GM21825 (cell line): Measurements from ENCODE around the gene MCF2L2.
A peak's percentile ranks its signal among the peaks of the same experiment; 100 is the strongest.
"Not testable (repeated sequence)": the region's sequence is repeated elsewhere in the genome, so short reads cannot be mapped to it uniquely, and the experiment has no call there.

Experiments used
- ATAC-seq: cut with Tn5 transposase; IDR thresholded peaks from one replicate; pipeline ENCODE4 v1.9.1; 2021; ENCODE audit warnings: mild to moderate bottlenecking, moderate library complexity; ENCODE audit not compliant: unreplicated experiment

Gene MCF2L2

DNA sequence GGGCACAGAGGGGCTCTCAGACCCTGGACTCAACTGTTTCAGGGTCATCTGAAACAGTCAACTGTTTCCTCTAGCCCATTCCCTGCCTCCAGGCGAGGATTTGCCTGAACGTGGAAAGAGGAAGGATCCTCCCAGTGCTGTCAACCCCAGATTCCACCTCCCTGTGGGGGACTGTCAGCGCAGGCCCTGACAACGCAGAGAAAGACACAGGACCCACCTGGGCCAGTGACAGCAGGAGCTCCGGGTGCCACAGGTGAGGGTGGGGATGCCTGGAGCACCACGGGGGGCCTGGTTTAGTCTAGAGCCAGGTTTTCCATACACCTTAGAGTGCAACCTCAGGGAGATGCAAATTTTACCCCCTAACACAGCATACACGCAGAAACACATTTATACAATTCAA is 246.3 kb downstream of the MCF2L2 start:
- no peak for ATAC-seq

GRCh38 chr3:183181606-183182005 is 246.8 kb downstream of the MCF2L2 start:
- no peak for ATAC-seq

DNA sequence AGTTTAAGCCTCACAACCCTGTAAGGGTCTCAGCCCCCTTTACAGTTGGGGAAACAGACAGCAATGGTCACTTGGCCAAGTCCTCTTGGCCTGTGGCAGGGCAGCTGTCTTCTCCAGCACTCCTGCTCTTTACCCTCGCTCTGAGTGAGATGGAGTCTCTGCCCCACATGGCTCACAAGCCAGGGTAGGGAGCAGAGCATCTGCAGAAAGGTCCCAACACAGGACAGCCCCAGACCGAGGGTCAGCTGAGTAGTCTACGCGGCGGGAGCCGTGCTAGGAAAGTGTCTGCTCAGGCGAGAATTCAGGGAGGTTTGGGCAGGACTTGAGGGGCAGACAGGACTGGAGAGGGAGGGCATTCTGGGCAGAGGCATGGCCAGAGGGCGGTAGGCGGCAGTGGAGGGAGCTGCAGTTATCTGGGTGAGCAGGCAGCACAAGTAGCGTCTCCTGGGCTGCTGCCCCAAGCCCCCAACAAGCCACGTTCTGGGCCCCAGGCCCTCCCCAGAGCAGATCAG is 247.6 kb downstream of the MCF2L2 start:
- no peak for ATAC-seq

- ATAC-seq: no peak
These were observed 248.2 kb downstream of the MCF2L2 start for GRCh38 chr3:183180110-183180783.

DNA sequence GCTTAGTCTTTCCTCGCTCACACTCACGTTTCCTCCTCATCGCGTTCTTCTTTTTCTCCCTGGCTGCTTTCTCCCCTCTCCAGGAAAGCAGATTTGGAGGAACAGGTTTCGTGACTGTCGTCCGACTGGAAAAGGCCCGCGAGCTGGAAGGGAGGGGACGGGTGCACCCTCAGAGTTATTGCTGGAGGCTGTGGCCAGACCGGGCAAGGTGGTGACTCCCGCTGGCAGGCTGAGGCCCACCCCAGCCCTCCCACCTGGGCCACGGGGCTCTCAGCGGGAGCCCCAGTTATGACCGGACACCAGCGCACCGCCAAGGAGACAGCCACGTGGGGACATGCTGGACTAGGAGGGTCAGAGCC is 248.9 kb downstream of the MCF2L2 start:
- ATAC-seq: peak; percentile 8

DNA sequence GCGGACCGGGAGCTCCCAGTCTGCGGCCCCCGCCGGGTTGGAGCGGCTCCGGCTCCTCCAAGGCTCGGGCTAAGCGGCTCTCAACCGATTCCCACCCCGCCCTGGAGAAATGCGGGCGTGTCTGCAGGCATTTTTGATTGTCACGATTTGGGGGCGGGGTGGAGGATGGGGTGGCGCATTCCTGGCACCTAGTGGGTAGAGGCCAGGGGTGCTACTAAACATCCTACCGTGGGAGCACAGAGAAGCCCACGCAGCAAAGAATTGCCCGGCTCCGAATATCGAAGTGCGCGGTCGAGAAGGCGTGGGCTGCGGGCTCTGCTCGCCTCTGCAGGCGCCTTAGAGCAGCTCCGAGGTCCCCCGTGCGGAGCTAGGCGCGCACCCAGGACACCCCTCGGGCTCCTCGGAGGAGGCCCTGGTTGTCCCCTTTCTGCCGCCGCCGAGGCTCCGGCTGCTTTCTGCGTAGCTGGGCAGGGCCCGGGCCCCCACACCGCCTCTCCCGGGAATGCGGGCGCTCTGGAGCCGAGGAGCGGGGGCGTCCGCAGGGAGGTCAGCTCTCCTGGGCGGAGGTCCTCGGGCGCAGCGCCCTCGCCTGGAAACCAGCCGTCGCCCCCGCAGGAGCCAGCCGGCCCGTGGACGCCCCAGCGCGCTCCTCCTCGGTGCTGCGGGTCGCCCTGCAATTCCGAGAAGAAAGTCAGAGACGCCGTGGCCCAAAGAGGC is 249.4 kb downstream of the MCF2L2 start:
- peak; percentile 54 for ATAC-seq

GRCh38 chr3:183178512-183178832 is 249.9 kb downstream of the MCF2L2 start:
- ATAC-seq: no peak

DNA sequence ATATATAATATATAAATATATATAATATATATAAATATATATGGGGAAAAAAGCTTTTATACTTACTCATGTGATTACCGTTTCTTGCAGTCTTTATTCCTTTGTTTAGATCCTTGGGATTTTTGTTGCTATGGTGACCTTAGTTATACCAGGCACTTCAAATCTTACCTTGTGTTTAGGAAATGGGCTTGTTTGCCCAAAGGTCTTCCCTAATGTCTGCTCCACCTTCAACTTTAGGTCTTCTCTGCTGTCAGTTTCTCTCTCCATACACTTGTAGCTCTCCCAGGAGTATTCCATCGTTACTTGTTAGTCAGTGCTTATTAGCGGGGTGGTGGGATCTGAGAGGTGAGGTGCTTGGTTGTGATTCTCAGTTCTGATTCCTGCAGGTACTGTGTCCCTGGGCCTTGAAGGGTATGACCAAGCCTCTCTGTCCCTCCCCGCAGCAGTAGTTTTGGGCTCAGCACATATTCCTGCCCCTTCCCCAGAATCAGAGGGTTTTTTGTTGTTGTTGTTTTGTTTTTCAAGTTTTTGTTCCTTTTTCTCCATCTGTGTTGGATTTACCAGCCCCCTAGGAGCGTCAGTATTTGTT is 256.3 kb downstream of the MCF2L2 start:
- ATAC-seq: no peak

GRCh38 chr3:183167975-183168374 is 260.4 kb downstream of the MCF2L2 start:
- ATAC-seq: not testable (repeated sequence)

- no peak for ATAC-seq
These were observed 264.9 kb downstream of the MCF2L2 start for GRCh38 chr3:183163563-183163962.

- ATAC-seq: peak; percentile 61
These were observed 266.7 kb downstream of the MCF2L2 start for GRCh38 chr3:183161552-183162336.

DNA sequence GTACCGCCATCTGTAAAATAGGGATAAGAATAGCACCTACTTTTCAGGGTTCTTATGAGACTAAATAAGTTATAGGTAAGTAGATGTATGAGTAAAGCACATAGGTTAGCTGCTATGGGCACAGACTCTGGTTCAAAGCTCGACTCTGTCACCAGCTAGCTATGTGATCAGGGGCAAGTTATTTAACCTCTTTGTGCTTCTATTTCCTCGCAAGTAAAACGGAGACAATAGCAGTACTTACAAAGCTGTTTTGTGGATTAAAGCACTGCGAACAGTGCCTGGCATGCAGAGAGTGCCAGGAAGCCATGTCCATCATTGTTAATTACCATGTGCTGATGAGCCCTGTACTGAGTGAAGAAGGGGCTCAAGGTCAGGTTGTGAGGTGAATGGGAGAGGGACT is 267.8 kb downstream of the MCF2L2 start:
- no peak for ATAC-seq

- ATAC-seq: no peak
These were observed 269.1 kb downstream of the MCF2L2 start for GRCh38 chr3:183159333-183159732.

- ATAC-seq: peak; percentile 62
These were observed 269.8 kb downstream of the MCF2L2 start for GRCh38 chr3:183158551-183159006.

GRCh38 chr3:183158113-183158512 is 270.3 kb downstream of the MCF2L2 start:
- peak; percentile 13 for ATAC-seq

DNA sequence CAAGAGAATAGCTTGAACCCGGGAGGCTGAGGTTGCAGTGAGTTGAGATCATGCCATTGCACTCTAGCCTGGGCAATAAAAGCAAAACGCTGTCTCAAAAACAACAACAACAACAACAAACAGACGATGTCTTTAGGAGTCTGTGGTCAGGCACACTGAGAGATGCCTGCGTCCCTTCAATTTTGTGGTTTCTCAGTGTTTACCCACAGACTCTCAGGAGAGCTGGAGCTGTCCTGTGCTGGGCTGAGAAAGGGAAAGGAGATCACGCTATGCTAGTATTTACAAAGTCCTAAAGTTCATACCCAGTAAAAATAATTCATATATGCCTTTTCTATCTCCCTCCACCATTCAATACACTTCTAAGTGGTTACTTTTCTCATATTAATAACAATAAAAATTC is 272.2 kb downstream of the MCF2L2 start:
- ATAC-seq: no peak

- no peak for ATAC-seq
These were observed 272.9 kb downstream of the MCF2L2 start for GRCh38 chr3:183155499-183155898.

DNA sequence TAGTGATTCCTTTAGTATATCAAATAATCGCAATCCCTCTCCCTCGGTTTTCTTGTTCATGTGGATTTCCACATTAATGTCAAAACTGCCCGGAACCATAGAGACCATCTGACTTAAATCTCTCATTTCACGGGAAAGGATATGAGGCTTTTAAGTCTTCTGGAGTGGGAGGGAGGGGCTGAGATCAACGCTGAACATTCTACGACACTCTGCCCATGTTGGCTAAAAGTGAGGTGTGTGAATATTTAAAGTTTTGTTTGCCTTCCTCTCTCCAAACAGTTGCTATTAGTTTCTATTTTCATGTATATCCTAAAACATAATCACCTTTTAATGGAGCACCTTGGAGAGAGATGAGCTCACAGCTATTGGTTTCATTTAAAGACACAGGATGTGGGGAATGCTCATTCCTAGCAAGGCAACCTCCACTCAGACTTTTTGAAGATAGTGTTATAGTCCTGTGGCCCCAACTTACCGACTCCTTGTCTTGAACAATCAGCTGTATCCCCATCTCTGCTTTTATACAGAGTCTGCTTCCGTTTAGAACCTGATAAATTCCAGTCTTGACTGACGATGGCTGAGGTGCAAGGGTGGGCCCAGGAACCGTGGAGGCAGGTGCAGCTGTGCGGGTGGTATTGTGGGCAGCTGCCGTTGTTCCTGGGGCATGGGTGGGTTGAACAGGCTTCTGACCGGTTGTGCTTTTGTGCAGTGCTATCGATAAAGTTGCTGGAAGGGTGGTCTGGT is 275.0 kb downstream of the MCF2L2 start:
- ATAC-seq: no peak

DNA sequence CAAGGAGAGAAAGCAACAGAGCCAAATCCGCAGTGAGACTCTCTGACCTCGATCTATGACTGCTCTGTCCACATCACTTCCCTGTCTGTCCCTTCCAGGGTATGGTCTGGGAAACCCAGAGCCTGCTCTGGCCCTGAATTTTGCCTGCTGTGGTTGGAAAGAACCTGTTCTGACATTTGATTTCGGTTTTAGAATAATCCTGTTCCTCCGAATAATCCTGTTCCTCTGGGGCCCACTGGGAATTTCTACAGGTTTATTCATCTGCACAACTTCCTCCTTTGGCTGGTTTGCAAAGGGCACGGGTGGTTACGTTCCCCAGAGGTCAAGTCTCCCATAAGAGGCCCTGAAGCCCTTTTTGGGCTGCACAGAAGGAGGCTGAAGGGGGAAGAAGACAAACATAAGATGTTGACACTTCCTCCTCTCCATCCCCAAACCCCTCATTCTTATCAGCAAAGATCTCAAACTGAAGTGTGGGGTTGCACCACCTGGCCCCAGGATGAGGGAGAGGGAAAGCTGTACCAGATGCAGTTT is 276.5 kb downstream of the MCF2L2 start:
- no peak for ATAC-seq

DNA sequence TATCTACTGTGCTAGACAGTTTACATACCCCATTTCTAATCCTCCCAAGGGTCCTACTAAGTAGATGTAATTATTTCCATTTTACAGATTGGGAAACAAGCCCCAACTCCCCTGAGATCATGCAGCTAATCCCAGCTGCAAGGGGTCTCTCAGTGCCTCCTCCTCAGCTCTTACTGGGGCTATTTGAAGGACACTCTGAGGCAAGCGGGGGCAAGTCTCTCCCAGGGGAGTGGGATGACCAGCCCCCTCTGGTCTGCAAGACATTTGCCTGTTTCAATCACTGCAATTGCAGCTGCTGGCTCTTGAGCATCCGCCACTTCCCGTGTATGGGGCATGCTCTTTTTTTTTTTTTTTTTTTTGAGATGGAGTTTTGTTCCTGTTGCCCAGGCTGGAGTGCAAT is 277.3 kb downstream of the MCF2L2 start:
- ATAC-seq: no peak
